HCT116 (cell line): Measurements from ENCODE around the gene RSRC1. TPM values are rescaled to one million over a fixed set of nuclear protein-coding genes. Genes with fewer than 3 reads are reported as not detected.

Experiments used
- ATAC-seq: fragments of 200-7000 bp; cut with Tn5 transposase; 2 replicates; pipeline ENCODE4 v1.9.1; 2020; ENCODE audit warnings: mild to moderate bottlenecking, moderate library complexity
- BruUV-seq: library from RNA; stranded (reverse); fragments of 400-500 nt; replicated peaks from 2 replicates; lab custom pipeline; 2021; lab: Mats Ljungman, UMichigan
- CTCF ChIA-PET: fragments of 300-600 bp; sonication (Branson Sonifier 250); formaldehyde crosslinking; loops from one replicate; lab custom pipeline; 2021; ENCODE audit warnings: antibody characterized with exemption; lab: Charles Lee
- POLR2A ChIA-PET: fragments of 300-600, 350-600 bp; sonication (Branson Sonifier 250); formaldehyde crosslinking; loops from one replicate; lab custom pipeline; 2021; ENCODE audit warnings: antibody characterized with exemption; lab: Charles Lee
- RAD21 ChIA-PET, 2 experiments: fragments of 300-600 bp; sonication (Branson Sonifier 250); formaldehyde crosslinking; loops; one replicate each; lab custom pipeline; 2023; ENCODE audit warnings: low total read pairs in 2 of 2; ENCODE audit not compliant: uncharacterized antibody in 2 of 2, unreplicated experiment in 2 of 2, low non-redundant PET in 1 of 2; lab: Charles Lee
- DNase-seq: peaks from one replicate; pipeline ENCODE4 v3.0.0-alpha.2; 2010; ENCODE audit warnings: low read depth, low spot score
- H2AFZ ChIP-seq: fragments of 200-600 bp; shearing (Covaris generic), sonication (generic); 2 replicates; pipeline ENCODE4 v1.6.1; 2017; ENCODE audit warnings: low read depth, mixed run types, mixed read lengths, antibody characterized with exemption, low read length; ENCODE audit not compliant: poor library complexity, severe bottlenecking
- H3K27ac ChIP-seq: 2 replicates; pipeline ENCODE4 v1.5.1; 2012; ENCODE audit warnings: low read depth, low read length
- H3K27me3 ChIP-seq: fragments of 200-600 bp; sonication (generic); 2 replicates; pipeline ENCODE4 v1.6.1; 2016; ENCODE audit warnings: mixed run types, low read length, mixed read lengths; ENCODE audit not compliant: insufficient read depth
- H3K36me3 ChIP-seq, 2 experiments: fragments of 200-500 bp in 1 of 2; fragments of 200-600 bp in 1 of 2; sonication (Bioruptor generic) in 1 of 2; sonication (generic) in 1 of 2; 2 replicates each; pipeline versions ENCODE4 v1.5.1 to v1.6.1; 2014 to 2016; ENCODE audit warnings: low read length in 2 of 2, inconsistent platforms in 1 of 2, mixed read lengths in 1 of 2, mixed run types in 1 of 2; ENCODE audit not compliant: insufficient read depth in 2 of 2, control insufficient read depth in 1 of 2
- H3K4me1 ChIP-seq, 2 experiments: fragments of 200-600 bp in 1 of 2; sonication (generic) in 1 of 2; 2 replicates each; pipeline versions ENCODE4 v1.5.1 to v1.6.1; 2012 to 2017; ENCODE audit warnings: low read length in 2 of 2, inconsistent platforms in 1 of 2, mild to moderate bottlenecking in 1 of 2, mixed read lengths in 1 of 2, mixed run types in 1 of 2, moderate library complexity in 1 of 2; ENCODE audit not compliant: insufficient read depth in 2 of 2, control insufficient read depth in 1 of 2
- H3K4me2 ChIP-seq: fragments of 200-600 bp; sonication (generic); 2 replicates; pipeline ENCODE4 v1.6.1; 2017; ENCODE audit warnings: mixed run types, low read length, mixed read lengths
- H3K4me3 ChIP-seq, 2 experiments: fragments of 200-600 bp in 1 of 2; sonication (generic) in 1 of 2; replicated peaks in 1 of 2; 2 replicates each; pipeline ENCODE4 v1.5.1; 2011 to 2016; ENCODE audit warnings: low read length in 2 of 2, control low read depth in 1 of 2, low read depth in 1 of 2, mild to moderate bottlenecking in 1 of 2, mixed read lengths in 1 of 2, mixed run types in 1 of 2
- H3K79me2 ChIP-seq: fragments of 200-600 bp; sonication (generic); 2 replicates; pipeline ENCODE4 v1.6.1; 2017; ENCODE audit warnings: mild to moderate bottlenecking, mixed run types, low read length, moderate library complexity, mixed read lengths; ENCODE audit not compliant: insufficient read depth
- H3K9ac ChIP-seq: fragments of 200-600 bp; sonication (generic); 2 replicates; pipeline ENCODE4 v1.6.1; 2016; ENCODE audit warnings: low read length, mixed read lengths
- H3K9me2 ChIP-seq: fragments of 200-600 bp; sonication (generic), shearing (Covaris generic); 2 replicates; pipeline ENCODE4 v1.6.1; 2017; ENCODE audit warnings: mixed run types, mild to moderate bottlenecking, moderate library complexity; ENCODE audit not compliant: insufficient read depth
- H3K9me3 ChIP-seq, 2 experiments: fragments of 200-500 bp in 1 of 2; fragments of 200-600 bp in 1 of 2; sonication (Bioruptor generic) in 1 of 2; sonication (generic) in 1 of 2; 2 replicates each; pipeline ENCODE4 v1.6.1; 2014 to 2017; ENCODE audit warnings: low read length in 2 of 2, mixed read lengths in 2 of 2, inconsistent platforms in 1 of 2, low read depth in 1 of 2, mild to moderate bottlenecking in 1 of 2, mixed run types in 1 of 2, moderate library complexity in 1 of 2; ENCODE audit not compliant: control insufficient read depth in 1 of 2, insufficient read depth in 1 of 2
- H4K20me1 ChIP-seq: fragments of 200-600 bp; sonication (generic), shearing (Covaris generic); 2 replicates; pipeline ENCODE4 v1.6.1; 2017; ENCODE audit warnings: mixed run types, mild to moderate bottlenecking, moderate library complexity; ENCODE audit not compliant: insufficient read depth
- CBX3 ChIP-seq: IDR thresholded peaks from 2 replicates; pipeline ENCODE4 v1.6.1; 2012; ENCODE audit warnings: low read depth
- CEBPB ChIP-seq: IDR thresholded peaks from 2 replicates; pipeline ENCODE4 v1.6.1; 2012; ENCODE audit warnings: low read depth
- EGR1 ChIP-seq: IDR thresholded peaks from 2 replicates; pipeline ENCODE4 v1.6.1; 2012; ENCODE audit warnings: low read depth
- ELF1 ChIP-seq: IDR thresholded peaks from 2 replicates; pipeline ENCODE4 v1.6.1; 2012; ENCODE audit warnings: low read depth, borderline replicate concordance
- EZH2 ChIP-seq: fragments of 200-600 bp; sonication (generic); IDR thresholded peaks from 2 replicates; pipeline ENCODE4 v1.6.1; 2017; ENCODE audit warnings: antibody characterized with exemption, mixed run types
- EZH2phosphoT487 ChIP-seq: fragments of 200-600 bp; IDR thresholded peaks from 2 replicates; pipeline ENCODE4 v1.6.1; 2018; ENCODE audit warnings: antibody characterized with exemption, borderline replicate concordance
- POLR2AphosphoS5 ChIP-seq: IDR thresholded peaks from 2 replicates; pipeline ENCODE4 v1.6.1; 2011; ENCODE audit warnings: mild to moderate bottlenecking, low read depth, low read length, moderate library complexity
- RAD21 ChIP-seq: IDR thresholded peaks from 2 replicates; pipeline ENCODE4 v1.6.1; 2012; ENCODE audit warnings: low read depth, mild to moderate bottlenecking
- SIN3A ChIP-seq: IDR thresholded peaks from 2 replicates; pipeline ENCODE4 v1.6.1; 2012; ENCODE audit warnings: low read depth
- SRF ChIP-seq: IDR thresholded peaks from 2 replicates; pipeline ENCODE4 v1.6.1; 2012; ENCODE audit warnings: low read depth
- TCF7L2 ChIP-seq: IDR thresholded peaks from 2 replicates; pipeline ENCODE4 v1.7.0; 2011; ENCODE audit warnings: borderline replicate concordance, inconsistent platforms; ENCODE audit not compliant: insufficient read depth, insufficient read length; ENCODE audit errors: extremely low read depth
- ZNF274 ChIP-seq: fragments of 200-500 bp; sonication (Bioruptor generic); IDR thresholded peaks from 2 replicates; pipeline ENCODE4 v1.6.1; 2014; ENCODE audit warnings: mild to moderate bottlenecking, low read depth, low read length, inconsistent platforms
- intact Hi-C: fragments of 100-400 bp; cut with micrococcal nuclease; formaldehyde crosslinking; loops from 2 replicates; pipeline ENCODE4 v1.10.0; 2022
- total RNA-seq: library from RNA; stranded (reverse); gene quantifications from one replicate; pipeline ENCODE4 v1.2.1, GENCODE V29; 2021; ENCODE audit not compliant: unreplicated experiment
- TF ChIP-seq, protein P1 (sequence below): IDR thresholded peaks from 2 replicates; pipeline ENCODE4 v1.6.1; 2012; ENCODE audit warnings: low read depth
- TF ChIP-seq, protein P2 (sequence below), 3 experiments: fragments of 200-600 bp in 1 of 3; sonication (generic) in 1 of 3; IDR thresholded peaks in 2 of 3; conservative IDR thresholded peaks in 1 of 3; 2 replicates each; pipeline ENCODE4 v1.5.1; 2012 to 2017; ENCODE audit warnings: low read depth in 2 of 3, low read length in 2 of 3, antibody characterized with exemption in 1 of 3, borderline replicate concordance in 1 of 3, control low read depth in 1 of 3, mild to moderate bottlenecking in 1 of 3, mixed read lengths in 1 of 3, mixed run types in 1 of 3, moderate library complexity in 1 of 3; ENCODE audit not compliant: insufficient read depth in 1 of 3
- TF ChIP-seq, protein P3 (sequence below): IDR thresholded peaks from 2 replicates; pipeline ENCODE4 v1.6.1; 2012

RSRC1 gene
- total RNA-seq, 1 experiment from 2014 or later, result 37.1 TPM

DNA sequence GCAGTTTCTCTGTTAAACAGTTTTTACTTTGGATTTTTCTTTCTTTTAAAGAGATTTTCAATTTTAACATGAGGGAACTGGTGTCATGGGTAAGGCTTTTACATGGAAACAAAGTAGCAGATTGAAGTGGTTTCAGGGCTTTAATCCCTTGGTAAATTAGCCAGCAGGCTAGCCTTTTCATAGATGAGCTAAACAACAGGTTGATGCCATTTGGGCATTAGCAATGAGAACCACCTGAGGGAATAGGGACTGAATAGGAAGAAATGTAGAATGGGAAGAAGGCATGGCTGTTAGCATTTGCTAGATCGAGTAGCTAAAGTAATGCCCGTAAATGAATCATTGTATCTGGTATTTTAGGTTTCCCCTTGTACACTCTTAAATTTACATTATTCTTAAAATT is 295.6 kb downstream of the RSRC1 start:
- BruUV-seq, result no TSS peak

DNA sequence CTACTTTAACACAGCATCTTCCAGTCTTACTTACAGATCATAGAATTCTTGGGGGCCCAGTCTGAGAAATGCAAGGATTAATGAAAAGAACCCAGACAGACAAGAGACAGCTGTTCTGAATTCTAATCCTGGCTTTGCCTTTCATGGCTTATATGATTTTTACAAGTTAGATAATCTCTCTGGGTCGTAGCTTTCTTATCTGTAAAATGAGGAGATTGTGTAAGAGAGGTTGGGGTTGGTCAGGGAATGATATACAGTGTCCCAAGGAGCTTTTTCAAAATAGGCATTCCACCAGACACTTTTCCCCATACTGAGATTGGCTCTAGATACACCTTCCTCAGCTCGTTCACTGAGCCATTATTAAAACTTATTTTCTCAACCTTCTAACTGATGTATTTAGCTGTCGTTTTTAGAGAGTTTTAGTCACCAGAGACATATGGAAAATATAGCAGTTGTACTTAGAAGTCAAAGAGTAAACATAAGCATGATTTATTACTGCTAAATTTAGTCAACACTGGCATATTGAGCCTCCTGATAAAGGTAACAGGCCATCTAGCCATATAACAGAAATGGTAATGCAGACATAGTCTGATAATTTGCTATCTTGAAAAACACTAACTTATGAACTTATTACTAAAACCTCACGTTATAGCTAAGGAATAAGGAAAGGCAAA is 298.1 kb downstream of the RSRC1 start:
- intact Hi-C loops, result no loop called here
- no peak for ATAC-seq
- H2AFZ ChIP-seq, result no peak overlapping the region
- H3K4me1 ChIP-seq, result no peaks in the 10 kb centered on the region
- no peaks in the 10 kb centered on the region for H3K9me2 ChIP-seq
- H3K79me2 ChIP-seq, result no peaks in the 10 kb centered on the region
- H3K9me3 ChIP-seq, result no peaks in the 10 kb centered on the region
- DNase-seq, result no peak
- H3K4me3 ChIP-seq, result no peak overlapping the region
- ChIA-PET POLR2A (no interaction called here), CTCF (no interaction called here), RAD21 (no interaction called here)
- BruUV-seq, result no TSS peak
- no peaks in the 10 kb centered on the region for H3K27me3 ChIP-seq
- no peak overlapping the region for H3K27ac ChIP-seq
- no peak overlapping the region for H3K4me2 ChIP-seq
- no peaks in the 10 kb centered on the region for H4K20me1 ChIP-seq
- H3K9ac ChIP-seq, result no peak overlapping the region
- no peaks in the 10 kb centered on the region for H3K36me3 ChIP-seq
- TF ChIP-seq, protein P1, sequence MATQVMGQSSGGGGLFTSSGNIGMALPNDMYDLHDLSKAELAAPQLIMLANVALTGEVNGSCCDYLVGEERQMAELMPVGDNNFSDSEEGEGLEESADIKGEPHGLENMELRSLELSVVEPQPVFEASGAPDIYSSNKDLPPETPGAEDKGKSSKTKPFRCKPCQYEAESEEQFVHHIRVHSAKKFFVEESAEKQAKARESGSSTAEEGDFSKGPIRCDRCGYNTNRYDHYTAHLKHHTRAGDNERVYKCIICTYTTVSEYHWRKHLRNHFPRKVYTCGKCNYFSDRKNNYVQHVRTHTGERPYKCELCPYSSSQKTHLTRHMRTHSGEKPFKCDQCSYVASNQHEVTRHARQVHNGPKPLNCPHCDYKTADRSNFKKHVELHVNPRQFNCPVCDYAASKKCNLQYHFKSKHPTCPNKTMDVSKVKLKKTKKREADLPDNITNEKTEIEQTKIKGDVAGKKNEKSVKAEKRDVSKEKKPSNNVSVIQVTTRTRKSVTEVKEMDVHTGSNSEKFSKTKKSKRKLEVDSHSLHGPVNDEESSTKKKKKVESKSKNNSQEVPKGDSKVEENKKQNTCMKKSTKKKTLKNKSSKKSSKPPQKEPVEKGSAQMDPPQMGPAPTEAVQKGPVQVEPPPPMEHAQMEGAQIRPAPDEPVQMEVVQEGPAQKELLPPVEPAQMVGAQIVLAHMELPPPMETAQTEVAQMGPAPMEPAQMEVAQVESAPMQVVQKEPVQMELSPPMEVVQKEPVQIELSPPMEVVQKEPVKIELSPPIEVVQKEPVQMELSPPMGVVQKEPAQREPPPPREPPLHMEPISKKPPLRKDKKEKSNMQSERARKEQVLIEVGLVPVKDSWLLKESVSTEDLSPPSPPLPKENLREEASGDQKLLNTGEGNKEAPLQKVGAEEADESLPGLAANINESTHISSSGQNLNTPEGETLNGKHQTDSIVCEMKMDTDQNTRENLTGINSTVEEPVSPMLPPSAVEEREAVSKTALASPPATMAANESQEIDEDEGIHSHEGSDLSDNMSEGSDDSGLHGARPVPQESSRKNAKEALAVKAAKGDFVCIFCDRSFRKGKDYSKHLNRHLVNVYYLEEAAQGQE, result no peak
- no peak for TF ChIP-seq ZNF274
- TF ChIP-seq EZH2, result no peak
- no peak for TF ChIP-seq TCF7L2
- TF ChIP-seq, protein P2, sequence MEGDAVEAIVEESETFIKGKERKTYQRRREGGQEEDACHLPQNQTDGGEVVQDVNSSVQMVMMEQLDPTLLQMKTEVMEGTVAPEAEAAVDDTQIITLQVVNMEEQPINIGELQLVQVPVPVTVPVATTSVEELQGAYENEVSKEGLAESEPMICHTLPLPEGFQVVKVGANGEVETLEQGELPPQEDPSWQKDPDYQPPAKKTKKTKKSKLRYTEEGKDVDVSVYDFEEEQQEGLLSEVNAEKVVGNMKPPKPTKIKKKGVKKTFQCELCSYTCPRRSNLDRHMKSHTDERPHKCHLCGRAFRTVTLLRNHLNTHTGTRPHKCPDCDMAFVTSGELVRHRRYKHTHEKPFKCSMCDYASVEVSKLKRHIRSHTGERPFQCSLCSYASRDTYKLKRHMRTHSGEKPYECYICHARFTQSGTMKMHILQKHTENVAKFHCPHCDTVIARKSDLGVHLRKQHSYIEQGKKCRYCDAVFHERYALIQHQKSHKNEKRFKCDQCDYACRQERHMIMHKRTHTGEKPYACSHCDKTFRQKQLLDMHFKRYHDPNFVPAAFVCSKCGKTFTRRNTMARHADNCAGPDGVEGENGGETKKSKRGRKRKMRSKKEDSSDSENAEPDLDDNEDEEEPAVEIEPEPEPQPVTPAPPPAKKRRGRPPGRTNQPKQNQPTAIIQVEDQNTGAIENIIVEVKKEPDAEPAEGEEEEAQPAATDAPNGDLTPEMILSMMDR (IDR thresholded peaks at IDR 0.05 in 2 of 3, conservative IDR thresholded peaks at IDR 0.05 in 1 of 3; ENCODE audit: borderline replicate concordance in 1 of 3, insufficient read depth in 1 of 3, low read depth in 2 of 3, low read length in 2 of 3), result no peak
- no peak for TF ChIP-seq CBX3
- no peak for TF ChIP-seq SRF
- no peak for TF ChIP-seq EZH2phosphoT487
- no peak for TF ChIP-seq ELF1
- no peak for TF ChIP-seq POLR2AphosphoS5
- TF ChIP-seq, protein P3, sequence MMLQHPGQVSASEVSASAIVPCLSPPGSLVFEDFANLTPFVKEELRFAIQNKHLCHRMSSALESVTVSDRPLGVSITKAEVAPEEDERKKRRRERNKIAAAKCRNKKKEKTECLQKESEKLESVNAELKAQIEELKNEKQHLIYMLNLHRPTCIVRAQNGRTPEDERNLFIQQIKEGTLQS, result no peak

More for the DNA sequence above, 295.6 kb downstream of the RSRC1 start:
- H3K9me2 ChIP-seq, result no peaks in the 10 kb centered on the region
- intact Hi-C loops, result no loop called here
- CTCF ChIA-PET, result no interaction called here
- no peak overlapping the region for H3K4me2 ChIP-seq
- POLR2A ChIA-PET, result no interaction called here
- H3K4me3 ChIP-seq, result no peak overlapping the region
- H3K4me1 ChIP-seq, result no peaks in the 10 kb centered on the region
- no peak for DNase-seq
- RAD21 ChIA-PET, result no interaction called here
- H4K20me1 ChIP-seq, result no peaks in the 10 kb centered on the region
- no peaks in the 10 kb centered on the region for H3K79me2 ChIP-seq
- H3K9ac ChIP-seq, result no peak overlapping the region
- H3K9me3 ChIP-seq, result no peaks in the 10 kb centered on the region
- ATAC-seq, result no peak
- no peak overlapping the region for H3K27ac ChIP-seq
- H2AFZ ChIP-seq, result no peak overlapping the region
- no peaks in the 10 kb centered on the region for H3K27me3 ChIP-seq
- no peaks in the 10 kb centered on the region for H3K36me3 ChIP-seq
- TF ChIP-seq, protein P3, result no peak
- no peak for TF ChIP-seq RAD21
- no peak for TF ChIP-seq CBX3
- no peak for TF ChIP-seq SIN3A
- no peak for TF ChIP-seq CEBPB
- no peak for TF ChIP-seq EGR1
- TF ChIP-seq SRF, result no peak
